Central memory CD8-positive, alpha-beta T cell (primary cell): Measurements from ENCODE around the gene FGF1.

ENCODE experiments used
- ATAC-seq: fragments of 150-1000 bp; cut with Tn5 transposase; replicated peaks from 2 replicates; pipeline ENCODE4 v1.10.0; 2022; ENCODE audit warnings: mild to moderate bottlenecking, moderate FRiP score, moderate number of reproducible peaks; ENCODE audit not compliant: poor library complexity, severe bottlenecking; ENCODE audit errors: extremely low read depth
- DNase-seq, 2 donors: peaks; one replicate each; pipeline ENCODE4 v3.0.0; 2021; ENCODE audit warnings: low spot score in 2 of 2
- H3K27ac Mint-ChIP-seq: one replicate; pipeline ENCODE4 v1.8.0; 2022; ENCODE audit warnings: low read depth, mild to moderate bottlenecking, moderate library complexity, mixed read lengths
- H3K27me3 Mint-ChIP-seq: one replicate; pipeline ENCODE4 v1.8.0; 2022; ENCODE audit warnings: mixed read lengths
- H3K36me3 Mint-ChIP-seq: one replicate; pipeline ENCODE4 v1.8.0; 2022; ENCODE audit warnings: mild to moderate bottlenecking, moderate library complexity, mixed read lengths; ENCODE audit not compliant: insufficient read depth
- H3K4me1 Mint-ChIP-seq: one replicate; pipeline ENCODE4 v1.8.0; 2022; ENCODE audit warnings: mixed read lengths
- H3K4me3 Mint-ChIP-seq: one replicate; pipeline ENCODE4 v1.8.0; 2022; ENCODE audit warnings: mild to moderate bottlenecking, moderate library complexity, mixed read lengths
- H3K9me3 Mint-ChIP-seq: one replicate; pipeline ENCODE4 v1.8.0; 2022; ENCODE audit warnings: mixed read lengths

Gene FGF1

DNA sequence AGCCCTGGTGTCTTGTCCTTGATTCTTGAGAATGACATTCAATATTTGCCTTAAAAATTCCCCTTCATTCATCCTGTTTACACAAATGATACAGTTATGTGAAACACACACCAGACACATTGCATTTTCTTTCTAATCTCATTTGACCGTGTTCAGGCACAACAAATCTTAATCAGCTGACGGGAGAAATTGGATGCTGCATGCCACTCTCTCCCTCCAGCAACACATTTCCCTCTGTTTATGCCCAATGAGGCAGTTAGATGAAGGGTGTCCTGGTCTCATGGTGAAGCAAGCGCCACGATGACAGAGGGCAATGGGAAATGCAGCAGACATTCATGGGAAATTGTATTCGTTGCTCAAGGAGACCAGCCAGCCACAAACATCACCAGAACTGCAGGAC is 3.2 kb upstream of the FGF1 start:
- no peaks in the 10 kb centered on the region for H3K4me1 Mint-ChIP-seq
- H3K27me3 Mint-ChIP-seq = peaks cover 36% of the 10 kb centered on the region
- H3K36me3 Mint-ChIP-seq = peaks cover 2% of the 10 kb centered on the region
- DNase-seq (no peak), ATAC-seq (no peak)
- H3K9me3 Mint-ChIP-seq = no peaks in the 10 kb centered on the region
- no peak overlapping the region for H3K27ac Mint-ChIP-seq
- H3K4me3 Mint-ChIP-seq = no peak overlapping the region

DNA sequence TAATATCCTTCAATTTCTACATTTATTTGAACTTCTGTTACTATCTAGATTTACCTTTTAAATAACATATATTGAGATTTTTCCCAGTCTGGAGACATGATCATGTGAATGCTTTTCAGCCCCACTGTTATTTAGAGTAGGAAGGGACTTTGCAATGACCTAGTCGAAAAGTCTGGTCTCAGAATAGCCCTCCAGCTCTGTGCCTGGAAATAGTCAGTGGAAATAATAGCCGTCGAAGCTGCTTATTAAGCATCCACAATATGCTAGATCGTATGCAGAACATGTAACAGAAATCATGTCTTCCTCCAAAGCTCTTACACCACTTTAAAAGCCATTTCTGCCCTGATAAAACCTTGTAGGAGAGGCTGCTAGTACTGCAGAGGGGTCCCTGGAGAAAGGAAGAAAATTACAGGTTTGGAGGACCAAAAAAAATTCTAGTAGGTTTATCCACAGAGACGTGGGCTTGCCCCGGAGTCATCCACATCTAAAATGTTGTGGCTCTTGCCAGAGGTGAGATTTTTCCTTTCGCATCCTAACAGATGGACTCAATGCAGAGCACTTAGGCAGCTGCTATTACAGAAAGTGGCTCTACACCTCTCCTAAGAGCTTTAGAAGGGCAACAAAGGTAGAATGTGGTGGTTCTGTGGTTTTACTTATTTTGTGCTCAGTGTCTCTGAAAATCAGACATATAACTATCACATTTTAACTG is 2.5 kb upstream of the FGF1 start:
- Mint-ChIP-seq H3K4me1 (no peaks in the 10 kb centered on the region), H3K4me3 (no peak overlapping the region), H3K27me3 (peaks cover 36% of the 10 kb centered on the region), H3K36me3 (peaks cover 2% of the 10 kb centered on the region), H3K9me3 (no peaks in the 10 kb centered on the region), H3K27ac (no peak overlapping the region)
- DNase-seq (no peak), ATAC-seq (no peak)

DNA sequence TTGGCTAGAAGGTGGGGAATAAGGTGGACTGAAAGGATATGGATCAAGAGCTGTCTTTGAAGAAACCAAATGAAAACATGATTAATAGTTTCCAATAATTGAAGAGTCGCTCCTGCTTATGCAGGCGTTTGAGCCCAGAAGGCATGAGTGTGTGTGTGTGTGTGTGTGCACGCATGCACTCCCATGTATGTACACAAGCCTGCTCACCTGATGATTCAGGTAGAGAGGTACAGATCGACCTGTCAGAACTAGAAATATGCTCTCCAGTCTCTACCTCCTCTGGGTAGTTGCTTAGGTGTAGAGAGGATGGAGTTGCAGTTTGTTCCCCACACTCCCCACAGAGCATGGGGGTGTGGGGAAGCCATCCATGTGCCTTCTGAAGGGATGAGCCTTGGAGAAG is 1.1 kb upstream of the FGF1 start:
- no peak for ATAC-seq
- no peak overlapping the region for H3K4me3 Mint-ChIP-seq
- H3K36me3 Mint-ChIP-seq = peaks cover 2% of the 10 kb centered on the region
- H3K27ac Mint-ChIP-seq = no peak overlapping the region
- no peaks in the 10 kb centered on the region for H3K9me3 Mint-ChIP-seq
- H3K4me1 Mint-ChIP-seq = no peaks in the 10 kb centered on the region
- peaks cover 36% of the 10 kb centered on the region for H3K27me3 Mint-ChIP-seq
- no peak for DNase-seq

DNA sequence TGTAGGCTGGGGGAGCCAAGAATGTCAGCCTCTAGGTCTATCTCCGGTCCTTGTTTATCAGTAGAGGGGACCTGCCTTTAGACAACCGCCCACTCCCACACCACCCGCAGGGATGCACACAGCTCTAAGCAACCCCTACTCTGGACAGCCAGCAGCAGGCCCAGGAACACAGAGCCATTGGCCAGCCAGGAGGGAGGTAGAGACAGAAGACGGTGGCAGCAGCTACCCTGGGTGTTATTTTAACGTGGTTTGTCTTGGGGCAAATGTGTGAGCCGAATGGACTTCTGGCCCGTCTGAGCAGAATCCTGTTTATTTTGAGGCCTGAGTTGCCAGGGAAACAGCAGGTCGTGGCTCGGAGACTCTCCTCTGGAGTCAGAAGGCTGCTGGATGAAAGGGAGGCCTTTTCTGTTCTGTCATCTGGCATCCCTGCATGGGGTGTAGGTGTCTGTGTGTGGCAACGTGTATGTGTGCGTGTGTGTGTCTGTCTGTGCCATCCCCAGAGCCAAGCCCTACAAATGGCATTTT is 382 bp upstream of the FGF1 start:
- no peak for ATAC-seq
- H3K9me3 Mint-ChIP-seq = no peaks in the 10 kb centered on the region
- DNase-seq = no peak
- H3K4me3 Mint-ChIP-seq = no peak overlapping the region
- H3K27me3 Mint-ChIP-seq = peaks cover 36% of the 10 kb centered on the region
- H3K36me3 Mint-ChIP-seq = peaks cover 2% of the 10 kb centered on the region
- no peaks in the 10 kb centered on the region for H3K4me1 Mint-ChIP-seq
- H3K27ac Mint-ChIP-seq = no peak overlapping the region

DNA sequence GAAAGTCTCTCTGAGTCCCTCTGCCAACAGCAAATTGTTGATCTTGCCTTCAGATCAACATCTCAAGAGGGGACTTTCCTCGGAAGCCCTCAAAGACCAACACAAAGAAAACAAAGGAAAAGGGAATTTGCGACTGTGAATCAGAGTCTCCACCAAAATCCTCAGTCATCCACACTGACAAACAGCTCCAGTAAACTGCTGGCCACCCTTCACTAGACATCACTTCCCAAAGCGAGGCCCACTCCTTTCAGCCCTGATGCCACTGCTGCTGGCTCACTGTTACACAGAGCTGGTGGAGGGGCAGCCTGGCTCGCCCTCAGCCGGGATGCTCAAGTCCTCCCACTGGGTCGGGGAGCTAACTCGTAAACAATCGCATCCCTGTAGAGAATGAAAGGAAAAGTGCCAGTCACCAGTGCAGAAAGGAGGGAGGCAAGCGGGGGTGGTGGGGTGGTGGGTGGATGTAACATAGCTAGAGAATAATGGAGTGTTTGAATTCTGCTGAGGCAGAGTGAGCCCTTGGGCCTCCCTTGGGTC is 1.3 kb downstream of the FGF1 start:
- no peak for ATAC-seq
- peaks cover 24% of the 10 kb centered on the region for H3K27me3 Mint-ChIP-seq
- peaks cover 2% of the 10 kb centered on the region for H3K36me3 Mint-ChIP-seq
- no peak overlapping the region for H3K27ac Mint-ChIP-seq
- no peaks in the 10 kb centered on the region for H3K9me3 Mint-ChIP-seq
- DNase-seq = no peak
- H3K4me3 Mint-ChIP-seq = no peak overlapping the region
- H3K4me1 Mint-ChIP-seq = no peaks in the 10 kb centered on the region

DNA sequence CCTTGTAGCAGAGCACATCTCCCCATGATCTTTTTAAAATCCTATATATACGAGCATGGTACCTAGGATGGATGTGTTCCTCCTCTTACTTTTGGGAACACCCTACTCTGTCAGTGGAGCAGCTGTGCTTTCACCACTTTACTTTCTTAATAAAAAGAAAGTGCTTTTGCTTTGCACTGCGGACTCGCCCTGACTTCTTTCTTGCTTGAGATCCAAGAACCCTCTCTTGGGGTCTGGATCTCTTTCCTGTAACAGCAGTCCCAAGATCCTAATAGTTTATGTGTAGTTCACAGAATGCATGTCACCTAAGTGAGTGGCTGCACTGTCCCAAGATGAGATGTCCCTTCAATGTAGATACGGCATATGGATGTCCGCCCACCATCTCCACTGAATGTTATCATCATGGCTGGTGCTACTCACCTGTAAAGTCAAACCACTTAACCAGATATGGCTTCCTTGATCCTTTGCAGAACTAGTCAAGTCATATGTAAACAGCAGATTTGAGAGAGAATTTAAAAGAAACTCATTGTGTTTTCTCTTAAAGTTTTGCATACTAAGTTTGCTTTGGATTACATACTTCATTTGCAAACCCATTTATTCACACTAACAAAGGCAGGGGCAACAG is 1.9 kb downstream of the FGF1 start:
- DNase-seq (no peak), ATAC-seq (no peak)
- no peaks in the 10 kb centered on the region for H3K4me1 Mint-ChIP-seq
- no peak overlapping the region for H3K27ac Mint-ChIP-seq
- H3K9me3 Mint-ChIP-seq = no peaks in the 10 kb centered on the region
- peaks cover 24% of the 10 kb centered on the region for H3K27me3 Mint-ChIP-seq
- peaks cover 2% of the 10 kb centered on the region for H3K36me3 Mint-ChIP-seq
- H3K4me3 Mint-ChIP-seq = no peak overlapping the region

DNA sequence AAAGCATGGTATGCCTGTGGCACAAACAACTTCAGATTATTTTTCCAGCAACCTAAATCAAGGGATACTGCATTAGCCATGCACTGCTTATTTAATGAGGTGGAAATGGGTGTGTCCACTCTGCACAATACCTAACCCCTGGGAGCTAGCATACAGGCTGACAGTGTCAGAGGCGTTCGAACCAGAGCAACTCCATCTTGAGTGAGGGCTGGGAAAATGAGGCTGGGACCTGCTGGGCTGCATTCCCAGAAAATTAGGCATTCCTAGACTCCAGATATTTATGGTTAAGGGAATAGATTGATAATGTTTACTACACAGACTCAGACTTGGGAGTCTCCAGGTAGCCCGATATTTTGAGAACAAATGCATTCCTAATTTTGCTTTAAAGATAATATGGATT is 2.8 kb downstream of the FGF1 start:
- Mint-ChIP-seq H3K4me3 (no peak overlapping the region), H3K27me3 (peaks cover 21% of the 10 kb centered on the region), H3K4me1 (no peaks in the 10 kb centered on the region), H3K9me3 (no peaks in the 10 kb centered on the region), H3K36me3 (peaks cover 2% of the 10 kb centered on the region), H3K27ac (no peak overlapping the region)
- DNase-seq (no peak), ATAC-seq (no peak)

DNA sequence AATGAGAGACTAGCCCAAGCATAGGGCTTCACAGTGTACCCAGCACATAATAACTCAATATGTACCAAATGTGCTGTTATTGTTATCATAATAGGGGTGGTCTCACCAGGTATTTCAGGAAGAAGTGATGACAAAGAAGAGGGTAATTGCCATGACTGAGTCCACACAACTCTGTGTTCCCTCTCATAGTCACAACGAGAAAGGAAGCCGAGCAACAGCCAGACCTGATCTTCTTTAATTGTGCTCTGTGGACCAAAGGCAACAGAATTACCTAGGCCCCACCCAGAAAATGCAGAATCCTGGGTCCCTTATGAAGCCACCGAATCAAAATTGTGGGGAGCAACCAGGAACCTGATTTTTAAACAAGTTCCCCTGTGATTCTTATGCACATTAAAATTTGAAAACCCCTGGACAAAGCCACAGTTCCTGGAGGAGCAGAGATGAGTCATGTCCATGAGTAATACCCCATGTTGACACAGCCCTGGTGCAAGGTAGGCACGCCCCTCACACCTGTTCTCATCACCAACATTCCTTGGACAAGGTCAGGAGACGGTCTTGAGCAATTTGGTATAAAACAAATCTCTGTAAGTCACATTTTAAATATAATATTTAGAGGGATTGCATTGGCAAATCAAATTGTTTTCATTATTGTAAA is 5.2 kb downstream of the FGF1 start:
- Mint-ChIP-seq H3K27me3 (peaks cover 6% of the 10 kb centered on the region), H3K4me3 (no peak overlapping the region), H3K36me3 (no peaks in the 10 kb centered on the region), H3K4me1 (no peaks in the 10 kb centered on the region), H3K9me3 (no peaks in the 10 kb centered on the region), H3K27ac (no peak overlapping the region)
- no peak for ATAC-seq
- DNase-seq = no peak

DNA sequence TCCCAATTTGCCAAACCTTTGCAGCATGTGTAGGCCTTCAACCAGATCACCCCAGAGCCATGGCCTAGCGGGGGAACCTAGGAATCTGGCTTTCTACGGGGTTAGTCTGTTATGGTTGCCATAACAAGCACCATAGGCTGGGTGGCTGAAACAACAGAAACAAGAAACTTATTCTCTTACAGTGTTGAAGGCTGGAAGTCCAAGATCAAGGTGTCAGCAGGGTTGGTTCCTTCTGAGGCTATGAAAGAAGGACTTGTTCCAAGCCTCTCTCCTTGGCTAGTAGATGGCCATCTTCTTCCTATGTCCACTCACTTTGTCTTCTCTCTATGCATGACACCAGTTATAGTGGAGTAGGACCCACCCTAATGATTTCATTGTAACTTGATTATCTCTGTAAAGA is 6.1 kb downstream of the FGF1 start:
- ATAC-seq = no peak
- no peaks in the 10 kb centered on the region for H3K4me1 Mint-ChIP-seq
- no peak for DNase-seq
- no peak overlapping the region for H3K4me3 Mint-ChIP-seq
- H3K9me3 Mint-ChIP-seq = no peaks in the 10 kb centered on the region
- H3K36me3 Mint-ChIP-seq = no peaks in the 10 kb centered on the region
- peaks cover 6% of the 10 kb centered on the region for H3K27me3 Mint-ChIP-seq
- H3K27ac Mint-ChIP-seq = no peak overlapping the region

DNA sequence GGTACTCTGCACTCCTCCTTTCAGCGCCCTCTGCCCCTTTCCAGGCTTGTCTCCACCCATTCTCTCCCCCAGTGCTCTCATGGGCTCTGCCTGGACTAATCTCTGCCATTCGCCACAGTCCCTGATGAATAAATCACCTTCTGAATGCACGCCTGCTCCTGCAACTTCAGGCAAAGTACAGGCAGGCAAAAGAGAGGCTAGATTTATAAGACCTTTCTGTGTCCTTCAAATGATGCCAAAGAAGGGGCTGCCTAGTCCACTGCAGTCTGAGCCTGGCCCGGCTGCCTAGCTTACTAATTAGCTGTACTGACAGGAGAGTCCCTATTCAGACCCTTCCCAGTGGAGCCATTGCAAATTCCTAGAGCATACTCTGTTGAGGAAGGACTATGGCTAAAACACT is 7.4 kb downstream of the FGF1 start:
- no peaks in the 10 kb centered on the region for H3K4me1 Mint-ChIP-seq
- H3K27ac Mint-ChIP-seq = no peak overlapping the region
- H3K36me3 Mint-ChIP-seq = no peaks in the 10 kb centered on the region
- DNase-seq = no peak
- H3K4me3 Mint-ChIP-seq = no peak overlapping the region
- H3K9me3 Mint-ChIP-seq = no peaks in the 10 kb centered on the region
- peaks cover 6% of the 10 kb centered on the region for H3K27me3 Mint-ChIP-seq
- no peak for ATAC-seq

DNA sequence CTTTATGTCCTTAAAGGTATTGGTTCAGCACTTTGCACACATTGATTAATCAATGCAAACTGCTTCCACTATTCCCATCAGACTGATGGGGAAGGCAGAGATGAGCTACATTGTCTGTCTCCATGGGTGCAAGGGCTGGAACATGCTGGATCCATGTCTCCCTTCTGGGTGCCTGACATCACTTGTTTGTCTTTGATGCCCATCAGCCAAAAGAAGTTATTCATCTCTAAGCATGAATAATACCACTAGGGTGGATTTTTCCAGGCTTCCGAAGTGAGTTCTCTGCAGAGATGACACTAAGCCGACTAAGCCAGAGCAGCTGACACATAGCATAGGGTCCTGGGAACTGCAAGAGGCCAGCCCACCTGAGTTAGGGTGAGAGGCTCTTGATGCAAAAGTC is 8.7 kb downstream of the FGF1 start:
- H3K4me3 Mint-ChIP-seq = no peak overlapping the region
- DNase-seq (no peak), ATAC-seq (no peak)
- no peaks in the 10 kb centered on the region for H3K36me3 Mint-ChIP-seq
- H3K4me1 Mint-ChIP-seq = no peaks in the 10 kb centered on the region
- H3K27ac Mint-ChIP-seq = no peak overlapping the region
- peaks cover 6% of the 10 kb centered on the region for H3K27me3 Mint-ChIP-seq
- no peaks in the 10 kb centered on the region for H3K9me3 Mint-ChIP-seq

DNA sequence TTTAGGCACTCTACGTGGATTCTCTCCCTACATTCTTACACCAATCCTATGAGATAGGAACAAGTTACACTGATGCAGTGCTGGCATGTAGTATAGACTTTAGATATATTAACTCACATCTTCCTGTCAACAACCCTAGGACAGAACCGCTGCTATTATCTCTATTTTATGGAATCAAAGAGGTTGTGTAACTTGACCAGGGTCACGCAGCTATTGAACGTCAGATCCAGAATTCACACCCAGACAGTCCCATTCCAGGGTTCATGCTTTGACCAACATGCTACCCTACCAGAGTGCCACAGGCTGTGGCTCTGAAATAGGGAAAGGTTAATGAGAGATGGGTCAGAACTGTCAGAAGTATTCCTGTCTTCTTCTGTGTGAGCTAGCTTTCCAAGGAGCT is 9.6 kb downstream of the FGF1 start:
- peaks cover 6% of the 10 kb centered on the region for H3K27me3 Mint-ChIP-seq
- no peak overlapping the region for H3K27ac Mint-ChIP-seq
- H3K9me3 Mint-ChIP-seq = no peaks in the 10 kb centered on the region
- no peak overlapping the region for H3K4me3 Mint-ChIP-seq
- no peaks in the 10 kb centered on the region for H3K36me3 Mint-ChIP-seq
- ATAC-seq (no peak), DNase-seq (no peak)
- H3K4me1 Mint-ChIP-seq = no peaks in the 10 kb centered on the region
